ENCODE measurements around the gene OR2B2.
A peak's percentile ranks its signal among the peaks of the same experiment; 100 is the strongest.

The OR2B2 gene

DNA sequence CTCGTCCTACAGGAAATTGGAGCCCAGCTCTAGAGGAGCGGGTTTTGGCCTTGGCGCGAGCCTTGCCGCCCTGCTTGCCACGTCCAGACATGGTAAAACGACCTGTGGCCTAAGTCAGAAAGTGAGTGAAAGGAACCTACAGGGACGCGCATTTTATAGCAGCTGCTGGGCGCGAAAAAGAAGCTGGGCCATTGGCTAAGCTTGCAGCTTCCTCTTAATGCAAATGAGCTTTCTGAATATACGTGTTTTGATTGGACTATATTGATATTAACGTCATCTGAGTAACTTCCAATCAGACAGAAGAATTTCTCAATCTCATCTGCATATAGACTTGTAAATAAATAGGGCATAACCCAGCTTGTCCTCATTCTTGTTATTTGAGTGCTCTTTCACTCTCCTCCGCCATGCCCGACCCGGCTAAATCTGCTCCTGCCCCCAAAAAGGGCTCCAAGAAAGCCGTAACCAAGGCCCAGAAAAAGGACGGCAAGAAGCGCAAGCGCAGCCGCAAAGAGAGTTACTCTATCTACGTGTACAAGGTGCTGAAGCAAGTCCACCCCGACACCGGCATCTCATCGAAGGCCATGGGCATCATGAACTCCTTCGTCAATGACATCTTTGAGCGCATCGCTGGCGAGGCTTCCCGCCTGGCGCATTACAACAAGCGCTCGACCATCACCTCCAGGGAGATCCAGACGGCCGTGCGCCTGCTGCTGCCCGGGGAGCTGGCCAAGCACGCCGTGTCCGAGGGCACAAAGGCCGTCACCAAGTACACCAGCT lies 18.9 kb downstream of the OR2B2 start:
- peak; percentile 47 to 74 (median 61) for DNase-seq

DNA sequence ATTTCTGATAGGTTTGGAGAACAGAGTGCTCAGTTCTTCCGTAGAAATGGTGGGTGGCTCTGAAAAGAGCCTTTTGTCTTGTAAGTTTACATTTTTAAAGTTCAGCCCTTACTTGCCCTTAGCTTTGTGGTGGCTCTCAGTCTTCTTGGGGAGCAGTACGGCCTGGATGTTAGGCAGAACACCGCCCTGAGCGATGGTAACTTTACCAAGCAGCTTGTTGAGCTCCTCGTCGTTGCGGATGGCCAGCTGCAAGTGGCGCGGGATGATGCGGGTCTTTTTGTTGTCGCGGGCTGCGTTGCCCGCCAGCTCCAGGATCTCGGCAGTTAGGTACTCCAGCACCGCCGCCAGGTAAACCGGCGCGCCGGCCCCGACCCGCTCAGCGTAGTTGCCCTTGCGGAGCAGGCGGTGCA lies 19.5 kb downstream of the OR2B2 start:
- DNase-seq = no peak

DNA sequence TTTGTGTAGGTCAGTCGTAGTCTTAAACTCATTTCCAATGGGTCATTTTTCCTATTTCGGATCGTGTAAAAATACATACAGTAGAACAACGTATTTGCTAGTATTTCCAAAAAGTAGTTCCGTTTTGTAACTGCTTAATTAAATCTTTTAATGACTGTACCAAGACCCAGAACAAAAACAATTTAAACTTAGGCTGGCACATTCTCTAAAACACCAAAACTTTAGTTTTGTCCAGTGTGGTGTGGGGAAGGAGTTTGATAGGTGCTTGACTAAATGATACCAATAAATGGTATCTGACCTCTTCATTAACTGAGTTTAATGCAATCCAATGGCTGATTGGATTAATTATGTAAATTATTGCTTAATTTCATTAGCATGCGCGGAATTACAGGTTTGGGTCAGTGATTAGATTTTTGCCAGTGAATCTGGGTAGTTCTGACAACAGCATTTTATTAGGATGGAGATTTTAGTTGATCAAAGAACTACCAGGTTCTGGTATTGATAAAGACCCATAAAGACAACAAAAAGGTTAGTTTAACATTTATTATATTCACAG lies 20.8 kb downstream of the OR2B2 start:
- no peak for DNase-seq

DNA sequence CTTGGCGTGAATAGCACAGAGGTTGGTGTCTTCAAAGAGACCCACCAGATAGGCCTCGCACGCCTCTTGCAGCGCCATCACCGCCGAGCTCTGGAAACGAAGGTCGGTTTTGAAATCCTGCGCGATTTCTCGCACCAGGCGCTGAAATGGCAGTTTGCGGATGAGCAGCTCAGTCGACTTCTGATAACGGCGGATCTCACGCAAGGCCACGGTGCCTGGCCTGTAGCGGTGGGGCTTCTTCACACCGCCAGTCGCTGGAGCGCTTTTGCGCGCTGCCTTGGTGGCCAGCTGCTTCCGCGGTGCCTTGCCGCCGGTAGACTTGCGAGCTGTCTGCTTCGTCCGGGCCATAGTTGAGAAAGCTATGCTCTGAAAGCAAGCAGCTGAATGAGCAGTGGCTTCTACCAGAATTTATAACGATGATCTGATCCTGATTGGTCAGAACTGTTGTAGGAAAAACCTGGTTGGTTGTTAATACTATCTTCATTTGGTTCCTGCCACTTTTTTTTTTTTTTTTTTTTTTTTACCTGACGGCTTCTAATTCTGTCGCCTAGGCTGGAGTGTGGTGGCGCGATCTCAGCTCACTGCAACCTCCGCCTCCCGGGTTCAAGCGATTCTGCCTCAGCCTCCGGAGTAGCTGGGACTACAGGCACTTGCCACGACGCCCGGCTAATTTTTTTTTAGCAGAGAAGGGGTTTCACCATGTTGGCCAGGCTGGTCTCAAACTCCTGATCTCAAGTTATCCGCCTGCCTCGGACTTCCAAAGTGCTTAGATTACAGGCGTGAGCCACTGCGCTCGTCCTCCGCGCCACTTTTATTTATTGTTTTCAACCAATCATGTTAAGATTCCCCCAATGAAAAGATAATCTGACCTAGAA lies 21.5 kb downstream of the OR2B2 start:
- DNase-seq = peak in 3 of 4 experiments; percentile 21 to 52 (median 47)

DNA sequence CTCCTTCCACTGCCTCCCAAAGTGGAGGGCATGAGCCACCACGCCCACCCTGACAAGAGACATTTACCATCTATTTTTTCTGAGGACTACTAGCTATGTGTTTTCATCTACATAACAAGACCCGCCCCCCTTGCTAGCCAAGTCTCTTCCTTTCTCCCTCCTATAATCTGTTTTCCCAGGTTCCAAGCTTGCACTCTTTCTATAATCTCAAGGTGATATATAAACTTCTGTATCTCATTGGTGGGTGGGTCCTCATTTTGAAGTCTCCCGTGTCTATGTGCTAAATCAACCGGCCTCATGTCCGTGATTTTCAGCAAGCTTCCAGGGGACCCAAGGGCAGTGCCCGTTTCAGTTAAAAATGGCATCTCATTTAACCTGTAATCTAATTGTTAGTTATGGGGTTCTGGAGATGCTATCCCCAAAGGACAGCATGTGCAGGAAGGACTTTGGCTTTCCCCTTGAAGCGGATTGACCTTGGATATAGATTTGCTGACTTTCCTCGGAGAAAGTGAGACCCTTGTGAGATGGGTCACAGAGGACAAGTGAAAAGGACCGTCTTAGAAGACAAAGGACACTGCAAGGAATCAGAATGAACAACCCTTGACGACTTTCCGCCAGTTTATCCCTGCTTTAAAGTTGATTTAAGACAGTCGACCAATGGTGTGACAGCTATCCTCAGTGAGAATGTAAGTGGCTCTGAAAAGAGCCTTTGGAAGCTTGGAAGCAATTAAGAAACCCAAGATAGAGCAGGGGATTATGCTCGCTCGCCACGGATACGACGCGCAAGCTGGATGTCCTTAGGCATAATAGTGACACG lies 22.4 kb downstream of the OR2B2 start:
- DNase-seq = no peak

DNA sequence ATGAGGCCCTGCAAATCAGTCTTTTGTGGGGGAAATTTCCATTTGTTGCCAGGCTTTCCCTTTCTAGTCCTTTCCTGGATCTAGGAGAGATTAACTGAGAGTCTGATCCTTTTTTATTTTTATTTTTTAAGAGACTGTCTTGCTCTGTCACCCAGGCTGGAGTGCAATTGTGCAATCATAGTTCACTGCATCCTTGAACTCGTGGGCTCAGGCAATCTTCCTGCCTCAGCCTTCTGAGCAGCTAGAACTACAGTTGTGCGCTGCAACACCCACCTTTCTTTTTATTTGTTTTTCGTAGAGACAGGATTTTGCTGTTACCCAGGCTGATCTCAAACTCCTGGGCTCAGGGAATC lies 22.9 kb downstream of the OR2B2 start:
- DNase-seq = no peak

DNA sequence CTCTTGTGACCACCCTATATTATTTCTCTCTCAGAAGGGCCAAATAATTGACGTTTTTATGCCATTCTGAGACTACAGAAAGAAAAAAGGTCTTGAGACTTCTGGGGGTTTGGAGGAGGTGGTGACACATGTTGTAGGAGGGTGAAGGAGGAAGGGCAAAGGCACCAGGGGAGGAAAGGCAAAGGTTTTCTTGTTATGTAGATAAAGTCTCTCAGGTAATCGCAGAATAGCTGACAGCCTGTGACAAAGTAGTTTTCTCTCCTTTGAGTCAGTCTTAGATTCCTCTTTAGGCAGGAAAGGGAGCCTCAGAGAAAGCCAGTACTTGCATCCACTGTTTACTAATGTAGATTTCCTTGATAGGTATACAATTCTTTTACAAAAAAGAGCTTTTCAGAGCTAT lies 23.6 kb downstream of the OR2B2 start:
- no peak for DNase-seq

DNA sequence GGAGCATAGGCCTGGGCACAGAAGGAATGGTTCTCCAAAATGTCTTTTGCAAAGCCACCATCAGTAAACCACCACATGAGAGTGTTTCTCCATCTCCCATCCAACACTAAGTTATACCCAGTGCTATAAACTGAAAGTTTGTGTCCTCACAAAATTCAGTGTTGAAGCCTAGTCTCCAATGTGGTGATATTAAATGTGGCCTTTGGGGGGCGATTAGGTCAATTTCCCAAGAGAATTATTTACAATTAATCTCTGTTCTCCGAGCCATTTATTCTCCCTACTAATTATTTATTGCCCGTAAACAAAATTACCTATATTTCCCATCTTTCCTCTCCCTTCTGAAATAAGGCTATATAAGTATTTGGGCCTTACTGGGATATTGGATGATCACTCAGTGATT lies 26.1 kb downstream of the OR2B2 start:
- no peak for DNase-seq

DNA sequence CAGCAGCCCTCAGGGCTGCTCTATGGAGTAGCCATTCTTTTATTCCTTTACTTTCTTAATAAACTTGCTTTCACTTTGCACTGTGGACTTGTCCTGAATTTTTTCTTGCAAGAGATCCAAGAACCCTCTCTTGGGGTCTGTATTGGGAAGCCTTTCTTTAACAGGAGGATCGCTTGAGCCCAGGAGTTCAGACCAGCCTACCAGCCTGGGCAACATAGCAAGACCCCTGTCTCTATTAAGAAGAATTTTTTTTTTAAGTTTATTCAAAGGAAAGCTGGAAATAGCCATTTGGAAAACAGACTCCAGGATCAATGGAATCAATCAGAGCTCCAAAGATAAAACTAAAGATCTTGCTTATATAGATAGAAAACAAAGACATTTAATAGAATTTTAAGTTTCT lies 29.1 kb downstream of the OR2B2 start:
- DNase-seq = no peak

DNA sequence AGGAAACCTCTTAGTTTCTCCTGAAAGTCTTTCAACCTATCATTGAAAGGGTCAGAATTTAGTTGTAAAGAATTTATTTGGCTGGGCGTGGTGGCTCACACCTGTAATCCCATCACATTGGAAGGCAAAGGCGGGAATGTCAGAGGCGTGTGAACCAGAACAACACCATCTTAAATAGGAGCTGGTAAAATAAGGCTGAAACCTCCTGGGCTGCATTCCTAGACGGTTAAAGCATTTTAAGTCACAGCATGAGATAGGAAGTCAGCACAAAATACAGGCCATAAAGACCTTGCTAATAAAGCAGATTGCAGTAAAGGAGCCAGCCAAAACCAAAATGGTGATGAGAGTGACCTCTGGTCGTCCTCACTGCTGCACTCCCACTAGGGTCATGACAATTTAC lies 29.6 kb downstream of the OR2B2 start:
- DNase-seq = no peak

DNA sequence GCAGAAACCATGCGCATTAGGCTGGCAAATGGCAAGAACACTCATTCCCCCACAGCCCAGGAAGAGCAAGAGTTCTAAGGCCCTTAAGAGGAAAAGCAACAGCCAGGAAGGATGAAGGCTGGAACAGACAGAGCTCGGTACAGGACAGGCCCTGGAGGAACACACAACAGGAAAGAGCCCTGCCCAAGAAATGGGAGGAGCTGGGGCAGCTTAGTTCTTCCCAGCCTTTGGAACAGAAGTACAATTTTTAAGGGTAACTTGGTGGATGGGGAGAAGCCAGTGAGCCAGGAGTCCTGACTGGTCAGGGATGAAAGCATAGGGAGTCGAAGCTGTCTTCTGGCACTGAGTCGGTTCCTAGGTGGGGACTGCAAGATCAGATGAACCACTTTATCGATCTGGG lies 32.4 kb downstream of the OR2B2 start:
- DNase-seq = no peak

DNA sequence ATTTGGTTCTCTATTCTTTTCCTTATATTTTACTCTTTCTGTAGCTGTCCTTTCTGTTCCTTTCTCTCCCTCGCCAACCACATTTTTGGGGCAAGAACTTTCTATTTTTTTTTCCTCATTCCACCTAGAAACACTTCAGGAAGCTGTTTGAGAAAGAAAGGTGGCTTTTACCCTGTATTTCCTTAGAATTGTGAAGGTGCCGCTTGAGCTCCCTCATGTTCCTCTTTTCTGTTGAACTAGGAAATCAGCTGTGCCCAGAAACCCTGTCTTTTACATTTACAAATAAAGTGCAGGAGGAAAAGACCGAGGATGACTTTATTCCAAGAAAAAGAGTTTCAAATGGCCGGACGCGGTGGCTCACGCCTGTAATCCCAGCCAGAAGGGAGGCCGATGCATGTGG lies 38.2 kb downstream of the OR2B2 start:
- no peak for DNase-seq

DNA sequence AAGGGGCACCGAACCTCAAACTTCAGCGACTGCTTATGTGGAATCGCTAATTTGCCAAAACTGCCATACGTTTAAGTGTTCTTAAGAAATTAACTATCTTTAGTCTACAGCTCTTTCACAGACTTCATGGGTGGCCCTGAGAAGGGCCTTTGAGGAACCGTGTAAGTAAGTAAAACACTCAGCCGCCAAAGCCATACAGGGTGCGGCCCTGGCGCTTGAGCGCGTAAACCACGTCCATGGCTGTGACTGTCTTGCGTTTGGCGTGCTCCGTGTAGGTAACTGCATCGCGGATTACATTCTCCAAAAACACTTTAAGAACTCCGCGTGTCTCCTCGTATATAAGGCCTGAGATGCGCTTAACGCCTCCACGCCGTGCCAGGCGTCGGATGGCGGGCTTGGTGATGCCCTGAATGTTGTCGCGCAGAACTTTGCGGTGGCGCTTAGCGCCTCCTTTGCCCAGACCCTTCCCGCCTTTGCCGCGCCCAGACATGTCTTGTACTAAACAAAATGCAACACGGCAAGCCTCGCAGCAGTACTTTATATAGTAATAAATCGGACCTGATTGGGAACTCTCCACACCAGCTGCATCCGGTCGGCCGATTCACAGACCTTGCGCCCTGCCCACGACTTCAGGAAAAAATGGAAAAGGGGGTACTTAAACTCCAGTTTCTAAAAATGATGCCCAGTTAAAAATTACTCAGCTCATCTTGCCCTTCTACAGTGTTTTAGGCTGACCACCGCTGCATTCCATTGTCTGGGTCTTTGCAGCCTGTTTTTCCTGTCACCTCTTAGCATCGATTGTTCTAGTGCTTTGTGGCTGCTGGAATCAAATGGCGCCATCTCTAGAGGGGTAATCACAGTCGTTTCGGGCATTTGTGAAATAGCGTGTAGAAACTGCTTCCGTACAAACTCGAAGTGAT lies 38.9 kb downstream of the OR2B2 start:
- DNase-seq = peak; percentile 41 to 58 (median 48)

DNA sequence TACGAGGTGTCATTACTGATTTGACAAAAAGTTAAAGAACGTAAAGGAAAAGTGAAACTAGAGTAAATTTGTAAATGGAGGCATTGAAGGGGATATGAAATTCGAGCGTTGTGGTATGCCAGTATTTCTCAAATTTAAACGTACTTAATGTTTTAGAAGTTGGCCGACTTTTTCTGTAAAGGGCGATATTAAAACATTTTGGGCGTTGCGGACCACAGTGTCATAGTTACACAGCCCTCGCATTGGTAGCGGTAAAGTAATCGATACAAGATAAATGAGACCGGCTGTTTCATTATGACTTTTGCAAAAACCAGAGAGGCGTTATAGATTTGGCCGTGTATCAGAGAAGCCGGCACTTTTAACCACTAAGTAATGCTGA lies 39.6 kb downstream of the OR2B2 start:
- DNase-seq = no peak

DNA sequence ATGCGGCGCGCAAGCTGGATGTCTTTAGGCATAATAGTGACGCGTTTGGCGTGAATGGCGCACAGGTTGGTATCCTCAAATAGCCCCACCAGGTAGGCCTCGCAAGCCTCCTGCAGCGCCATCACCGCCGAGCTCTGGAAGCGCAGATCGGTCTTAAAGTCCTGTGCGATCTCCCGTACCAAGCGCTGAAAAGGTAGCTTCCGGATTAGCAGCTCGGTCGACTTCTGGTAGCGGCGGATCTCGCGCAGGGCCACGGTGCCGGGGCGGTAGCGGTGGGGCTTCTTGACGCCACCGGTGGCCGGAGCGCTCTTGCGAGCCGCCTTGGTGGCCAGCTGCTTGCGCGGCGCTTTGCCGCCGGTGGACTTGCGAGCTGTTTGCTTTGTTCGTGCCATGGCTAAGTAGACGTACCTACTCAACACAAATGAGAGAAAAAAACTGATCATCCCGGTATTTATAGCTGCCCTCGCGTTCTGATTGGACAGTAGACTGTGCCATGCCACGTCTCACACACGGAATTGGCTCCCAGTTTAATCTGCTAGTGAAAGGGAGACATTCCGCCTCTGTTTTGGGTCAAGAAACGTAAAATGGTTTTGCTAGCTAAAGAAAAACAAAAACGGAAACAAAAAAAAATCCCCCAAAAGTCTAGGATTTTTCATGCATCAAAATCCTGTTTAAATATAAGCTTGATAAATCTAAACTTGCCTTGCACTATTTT lies 40.1 kb downstream of the OR2B2 start:
- peak; percentile 52 to 72 (median 62) for DNase-seq

DNA sequence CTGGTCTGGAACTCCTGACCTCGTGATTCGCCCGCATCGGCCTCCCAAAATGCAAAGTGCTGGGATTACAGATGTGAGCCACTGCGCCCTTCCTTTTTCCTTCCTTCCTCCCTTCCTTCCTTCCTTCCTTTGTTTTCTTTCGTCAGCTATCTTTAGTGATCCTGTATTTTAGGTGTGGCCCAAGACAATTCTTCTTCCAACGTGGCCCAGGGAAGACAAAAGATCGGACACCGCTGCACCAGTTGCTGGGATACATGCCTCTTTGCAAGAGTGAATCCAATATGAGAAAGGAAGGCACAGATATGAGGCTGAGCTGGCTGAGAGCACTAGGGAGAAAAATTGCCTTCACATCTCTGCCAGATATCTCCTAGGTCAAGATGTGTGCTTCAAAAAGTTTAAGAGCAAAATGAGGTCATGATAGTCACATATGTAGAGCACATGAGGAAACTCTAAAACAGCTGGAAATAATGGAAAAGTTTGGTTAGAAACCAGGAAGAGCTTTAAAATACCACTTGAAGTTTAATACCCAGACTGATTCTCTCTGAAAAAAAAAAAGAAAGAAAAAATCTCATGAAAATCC lies 41.8 kb downstream of the OR2B2 start:
- no peak for DNase-seq

DNA sequence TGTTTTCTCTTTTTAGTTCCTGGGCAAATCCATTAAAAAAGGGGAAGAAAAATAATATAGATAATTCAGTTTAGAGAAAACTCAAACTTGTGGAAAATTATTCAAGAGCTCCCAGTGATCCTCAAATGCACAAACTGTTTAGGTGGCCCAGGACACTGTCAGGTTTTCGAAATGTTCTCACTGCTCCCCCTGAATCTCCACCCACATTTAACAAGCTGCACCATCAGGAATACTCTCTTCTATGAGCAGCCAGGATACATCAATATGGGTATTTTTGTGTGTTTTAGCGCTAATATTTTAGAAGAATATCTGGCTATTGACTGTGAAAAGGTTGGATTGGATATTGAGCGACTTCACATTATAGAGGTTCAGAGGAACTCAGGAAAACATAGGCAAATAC lies 43.9 kb downstream of the OR2B2 start:
- no peak for DNase-seq

DNA sequence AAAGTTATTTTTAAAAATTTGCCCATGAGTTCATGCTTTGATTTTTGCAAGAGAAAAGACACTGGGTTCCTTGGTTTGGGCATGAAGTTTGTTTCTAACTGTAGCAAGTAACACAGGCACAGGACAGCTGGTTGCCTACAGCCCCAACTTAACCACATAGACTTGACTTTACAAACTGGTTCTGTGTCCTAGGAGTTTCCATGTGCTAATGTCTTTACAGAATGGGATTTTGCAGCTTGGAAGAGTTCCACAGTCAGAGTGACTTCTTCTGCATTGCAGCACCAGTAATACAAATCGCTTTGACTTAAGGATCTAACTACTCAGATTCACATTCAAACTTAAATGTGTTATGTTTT lies 44.3 kb downstream of the OR2B2 start:
- no peak for DNase-seq

DNA sequence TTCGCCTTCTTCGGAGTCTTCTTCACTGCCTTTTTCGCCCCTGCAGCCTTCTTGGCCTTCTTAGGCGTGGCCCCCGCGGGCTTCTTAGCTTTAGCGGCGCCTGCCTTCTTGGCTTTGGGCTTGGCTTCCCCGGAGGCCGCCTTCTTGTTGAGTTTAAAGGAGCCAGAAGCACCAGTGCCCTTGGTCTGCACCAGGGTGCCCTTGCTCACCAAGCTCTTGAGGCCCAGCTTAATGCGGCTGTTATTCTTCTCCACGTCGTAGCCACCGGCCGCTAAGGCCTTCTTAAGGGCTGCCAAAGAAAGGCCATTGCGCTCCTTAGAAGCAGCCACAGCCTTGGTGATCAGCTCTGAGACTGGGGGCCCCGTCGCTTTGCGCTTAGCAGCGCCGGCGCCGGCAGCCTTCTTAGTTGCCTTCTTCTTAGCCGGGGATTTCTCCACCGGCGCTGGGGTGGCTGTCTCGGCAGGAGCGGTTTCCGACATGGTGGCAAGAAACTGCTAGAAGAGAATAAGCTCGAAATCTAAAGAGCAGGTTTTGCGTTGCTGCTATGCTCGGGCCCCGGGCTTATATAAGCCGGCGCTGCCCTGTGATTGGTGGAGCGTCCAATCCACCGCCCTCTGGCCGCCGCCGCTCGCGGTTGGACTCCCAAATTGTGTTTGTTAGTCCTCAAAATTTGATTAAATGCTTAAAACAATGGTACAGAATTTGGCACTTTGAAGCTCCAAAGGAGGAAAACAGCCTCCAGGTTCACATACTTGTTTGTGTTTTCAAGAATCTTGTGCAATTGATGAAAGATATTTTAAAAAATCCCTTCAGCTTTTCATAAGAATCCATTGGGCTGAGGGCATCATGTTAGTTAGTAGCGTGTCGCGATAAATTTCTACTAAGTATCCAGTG lies 44.9 kb downstream of the OR2B2 start:
- DNase-seq = peak; percentile 32 to 63 (median 44)
